D721Med (cell line): ENCODE measurements around the gene VAC14.

Experiments
- DNase-seq: peaks from one replicate; pipeline ENCODE4 v3.0.0; 2011; ENCODE audit warnings: low spot score; ENCODE audit not compliant: insufficient read length
- FAIRE-seq: peaks from 2 replicates; lab custom pipeline; 2011; peaks lifted over from hg19 to GRCh38; lab: Jason Lieb, UNC
- CTCF ChIP-seq: IDR thresholded peaks from 2 replicates; pipeline ENCODE4 v1.5.1; 2012; ENCODE audit warnings: mild to moderate bottlenecking, control low read depth; ENCODE audit not compliant: insufficient read depth; ENCODE audit errors: missing control alignments

Gene VAC14

GRCh38 chr16:70665806-70666735 is 134.9 kb downstream of the VAC14 start:
- DNase-seq (no peak), FAIRE-seq (no peak)
- TF ChIP-seq CTCF, result no peak

GRCh38 chr16:70665113-70665694 is 135.8 kb downstream of the VAC14 start:
- TF ChIP-seq CTCF, result no peak
- FAIRE-seq, result no peak
- DNase-seq, result no peak

- DNase-seq, result no peak
- TF ChIP-seq CTCF, result no peak
- no peak for FAIRE-seq
Measured at GRCh38 chr16:70664325-70665112, 136.4 kb downstream of the VAC14 start.

GRCh38 chr16:70663524-70664324 is 137.2 kb downstream of the VAC14 start:
- FAIRE-seq (no peak), DNase-seq (no peak)
- TF ChIP-seq CTCF, result no peak

GRCh38 chr16:70662991-70663523 is 137.9 kb downstream of the VAC14 start:
- DNase-seq, result no peak
- no peak for TF ChIP-seq CTCF
- FAIRE-seq, result no peak

- FAIRE-seq (no peak), DNase-seq (no peak)
- no peak for TF ChIP-seq CTCF
Measured at GRCh38 chr16:70661918-70662641, 138.9 kb downstream of the VAC14 start.
